SK-N-SH treated with all-trans-retinoic acid at 6 μM for 48 hours (cell line): Measurements from ENCODE around the gene IGLL5.

Experiments used
- PATZ1 ChIP-seq: fragments of 250-450 bp; sonication (Bioruptor Pico); IDR thresholded peaks from 2 replicates; pipeline ENCODE4 v1.8.0; 2020; ENCODE audit warnings: mild to moderate bottlenecking, moderate library complexity, borderline replicate concordance
- RARB ChIP-seq: fragments of 250-450 bp; sonication (Bioruptor Pico); IDR thresholded peaks from 2 replicates; pipeline ENCODE4 v1.8.0; 2021; ENCODE audit warnings: mild to moderate bottlenecking, moderate library complexity
- TF ChIP-seq, protein P1 (sequence below): fragments of 250-450 bp; sonication (Bioruptor Pico); IDR thresholded peaks from 2 replicates; pipeline ENCODE4 v1.5.0; 2020; ENCODE audit warnings: mild to moderate bottlenecking, moderate library complexity

DNA sequence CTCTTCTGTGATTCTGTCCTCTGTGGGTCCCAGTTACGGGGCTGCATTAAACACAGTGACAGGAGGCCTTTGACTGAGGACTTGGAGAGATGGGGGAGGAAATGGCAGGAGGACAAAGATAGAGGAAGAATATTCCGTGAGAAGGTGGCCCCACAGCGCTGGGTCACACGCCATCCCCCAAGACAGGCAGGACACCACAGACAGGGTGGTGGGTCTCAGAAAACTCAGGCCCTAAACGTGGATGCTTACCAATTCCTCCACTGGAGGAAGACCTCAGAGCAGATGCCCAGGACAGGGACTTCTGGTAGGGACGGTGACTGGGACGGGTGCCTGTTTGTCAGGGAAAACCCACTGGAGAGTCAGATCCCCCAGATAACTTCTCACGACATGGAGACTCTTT is 34.0 kb downstream of the IGLL5 start:
- TF ChIP-seq, protein P1, sequence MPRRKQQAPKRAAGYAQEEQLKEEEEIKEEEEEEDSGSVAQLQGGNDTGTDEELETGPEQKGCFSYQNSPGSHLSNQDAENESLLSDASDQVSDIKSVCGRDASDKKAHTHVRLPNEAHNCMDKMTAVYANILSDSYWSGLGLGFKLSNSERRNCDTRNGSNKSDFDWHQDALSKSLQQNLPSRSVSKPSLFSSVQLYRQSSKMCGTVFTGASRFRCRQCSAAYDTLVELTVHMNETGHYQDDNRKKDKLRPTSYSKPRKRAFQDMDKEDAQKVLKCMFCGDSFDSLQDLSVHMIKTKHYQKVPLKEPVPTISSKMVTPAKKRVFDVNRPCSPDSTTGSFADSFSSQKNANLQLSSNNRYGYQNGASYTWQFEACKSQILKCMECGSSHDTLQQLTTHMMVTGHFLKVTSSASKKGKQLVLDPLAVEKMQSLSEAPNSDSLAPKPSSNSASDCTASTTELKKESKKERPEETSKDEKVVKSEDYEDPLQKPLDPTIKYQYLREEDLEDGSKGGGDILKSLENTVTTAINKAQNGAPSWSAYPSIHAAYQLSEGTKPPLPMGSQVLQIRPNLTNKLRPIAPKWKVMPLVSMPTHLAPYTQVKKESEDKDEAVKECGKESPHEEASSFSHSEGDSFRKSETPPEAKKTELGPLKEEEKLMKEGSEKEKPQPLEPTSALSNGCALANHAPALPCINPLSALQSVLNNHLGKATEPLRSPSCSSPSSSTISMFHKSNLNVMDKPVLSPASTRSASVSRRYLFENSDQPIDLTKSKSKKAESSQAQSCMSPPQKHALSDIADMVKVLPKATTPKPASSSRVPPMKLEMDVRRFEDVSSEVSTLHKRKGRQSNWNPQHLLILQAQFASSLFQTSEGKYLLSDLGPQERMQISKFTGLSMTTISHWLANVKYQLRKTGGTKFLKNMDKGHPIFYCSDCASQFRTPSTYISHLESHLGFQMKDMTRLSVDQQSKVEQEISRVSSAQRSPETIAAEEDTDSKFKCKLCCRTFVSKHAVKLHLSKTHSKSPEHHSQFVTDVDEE (CRISPR knock-in tag) = no peak
- no peak for TF ChIP-seq PATZ1 (CRISPR knock-in tag)
- no peak for TF ChIP-seq RARB
